Measurements from ENCODE around the gene RTN4IP1.

The RTN4IP1 gene

GRCh38 chr6:106620931-106621672, 8.2 kb downstream of the RTN4IP1 start:
- DNase-seq (ENCODE audit: extremely low read depth, low read depth): peak; percentile 16
- H3K4me3 ChIP-seq (replicated peaks; ENCODE audit: low read depth, low read length): no peak overlapping the region
- no peak for TF ChIP-seq CTCF (IDR thresholded peaks at IDR 0.05; ENCODE audit: low read depth, low read length, missing control alignments)

GRCh38 chr6:106619223-106619622, 10.1 kb downstream of the RTN4IP1 start:
- H3K4me3 ChIP-seq (replicated peaks; ENCODE audit: low read depth, low read length): no peak overlapping the region
- TF ChIP-seq CTCF (IDR thresholded peaks at IDR 0.05; ENCODE audit: low read depth, low read length, missing control alignments): no peak
- DNase-seq (ENCODE audit: extremely low read depth, low read depth): no peak

- no peak overlapping the region for H3K4me3 ChIP-seq (replicated peaks; ENCODE audit: low read depth, low read length)
- no peak for DNase-seq (ENCODE audit: extremely low read depth, low read depth)
- no peak for TF ChIP-seq CTCF (IDR thresholded peaks at IDR 0.05; ENCODE audit: low read depth, low read length, missing control alignments)
Measured at GRCh38 chr6:106618324-106618723, 11.0 kb downstream of the RTN4IP1 start.

GRCh38 chr6:106617857-106618256, 11.4 kb downstream of the RTN4IP1 start:
- no peak overlapping the region for H3K4me3 ChIP-seq (replicated peaks; ENCODE audit: low read depth, low read length)
- DNase-seq (ENCODE audit: extremely low read depth, low read depth): no peak
- TF ChIP-seq CTCF (IDR thresholded peaks at IDR 0.05; ENCODE audit: low read depth, low read length, missing control alignments): no peak

GRCh38 chr6:106617302-106617701, 12.0 kb downstream of the RTN4IP1 start:
- no peak overlapping the region for H3K4me3 ChIP-seq (replicated peaks; ENCODE audit: low read depth, low read length)
- DNase-seq (ENCODE audit: extremely low read depth, low read depth): no peak
- no peak for TF ChIP-seq CTCF (IDR thresholded peaks at IDR 0.05; ENCODE audit: low read depth, low read length, missing control alignments)

- TF ChIP-seq CTCF (IDR thresholded peaks at IDR 0.05; ENCODE audit: low read depth, low read length, missing control alignments): no peak
- no peak for DNase-seq (ENCODE audit: extremely low read depth, low read depth)
- no peak overlapping the region for H3K4me3 ChIP-seq (replicated peaks; ENCODE audit: low read depth, low read length)
Measured at GRCh38 chr6:106614592-106615257, 14.6 kb downstream of the RTN4IP1 start.
